NB4 (cell line): ENCODE results near the gene PRR29.

Experiments used
- CTCF ChIP-seq: IDR thresholded peaks from one replicate; pipeline ENCODE4 v1.5.1; 2012; ENCODE audit warnings: low read depth, low read length
- MYC ChIP-seq: IDR thresholded peaks from 2 replicates; pipeline ENCODE4 v1.6.1; 2011; ENCODE audit warnings: low read depth, low read length
- POLR2A ChIP-seq: IDR thresholded peaks from 2 replicates; pipeline ENCODE4 v1.6.1; 2011; ENCODE audit warnings: mild to moderate bottlenecking; ENCODE audit not compliant: insufficient read length; ENCODE audit errors: extremely low read depth

- no peak for TF ChIP-seq CTCF
- no peak for TF ChIP-seq POLR2A
- TF ChIP-seq MYC: no peak
These were observed 48.4 kb upstream of the PRR29 start for GRCh38 chr17:63949576-63950250.
